NK-92 (cell line): ENCODE measurements around the gene SLC22A13.
"Not testable (repeated sequence)": the region's sequence is repeated elsewhere in the genome, so short reads cannot be mapped to it uniquely, and the experiment has no call there.

Experiments used
- DNase-seq: peaks from one replicate; lab custom pipeline; 2025; ENCODE audit not compliant: unreplicated experiment; lab: John Stamatoyannopoulos, UW

SLC22A13 gene, protein sequence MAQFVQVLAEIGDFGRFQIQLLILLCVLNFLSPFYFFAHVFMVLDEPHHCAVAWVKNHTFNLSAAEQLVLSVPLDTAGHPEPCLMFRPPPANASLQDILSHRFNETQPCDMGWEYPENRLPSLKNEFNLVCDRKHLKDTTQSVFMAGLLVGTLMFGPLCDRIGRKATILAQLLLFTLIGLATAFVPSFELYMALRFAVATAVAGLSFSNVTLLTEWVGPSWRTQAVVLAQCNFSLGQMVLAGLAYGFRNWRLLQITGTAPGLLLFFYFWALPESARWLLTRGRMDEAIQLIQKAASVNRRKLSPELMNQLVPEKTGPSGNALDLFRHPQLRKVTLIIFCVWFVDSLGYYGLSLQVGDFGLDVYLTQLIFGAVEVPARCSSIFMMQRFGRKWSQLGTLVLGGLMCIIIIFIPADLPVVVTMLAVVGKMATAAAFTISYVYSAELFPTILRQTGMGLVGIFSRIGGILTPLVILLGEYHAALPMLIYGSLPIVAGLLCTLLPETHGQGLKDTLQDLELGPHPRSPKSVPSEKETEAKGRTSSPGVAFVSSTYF

GRCh38 chr3:38265604-38266307, at the start of gene SLC22A13:
SLC22A13 (plus strand) TSS chr3:38265812; CDS start chr3:38265861, 49 bp downstream.
- no peak for DNase-seq

DNA sequence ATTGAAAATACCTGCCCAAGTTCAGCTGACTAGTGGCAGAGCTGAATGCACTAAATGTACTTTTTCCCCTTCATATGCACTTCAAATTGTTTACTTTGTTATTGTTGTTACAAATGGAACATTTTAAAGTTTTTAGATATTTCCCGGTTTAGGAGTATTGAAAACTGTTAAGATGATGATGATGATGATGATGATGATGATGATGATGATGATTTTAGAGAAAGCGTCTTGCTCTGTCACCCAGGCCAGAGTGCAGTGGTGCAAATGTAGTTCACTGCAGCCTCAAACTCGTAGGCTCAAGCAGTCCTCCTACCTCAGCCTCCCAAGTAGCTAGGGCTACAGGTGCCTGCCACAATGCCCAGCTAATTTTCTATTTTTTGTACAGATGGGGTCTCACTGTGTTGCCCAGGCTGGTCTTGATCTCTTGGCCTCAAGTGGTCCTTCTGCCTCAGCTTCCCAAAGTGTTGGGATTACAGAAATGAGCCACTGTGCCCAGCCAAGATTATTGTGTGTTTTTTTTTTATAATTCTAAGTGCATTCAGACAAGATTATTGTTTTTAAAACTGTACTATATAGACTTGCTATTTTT, 45.9 kb upstream of the SLC22A13 start:
- no peak for DNase-seq

GRCh38 chr3:38221005-38221404, 44.6 kb upstream of the SLC22A13 start:
- no peak for DNase-seq

DNA sequence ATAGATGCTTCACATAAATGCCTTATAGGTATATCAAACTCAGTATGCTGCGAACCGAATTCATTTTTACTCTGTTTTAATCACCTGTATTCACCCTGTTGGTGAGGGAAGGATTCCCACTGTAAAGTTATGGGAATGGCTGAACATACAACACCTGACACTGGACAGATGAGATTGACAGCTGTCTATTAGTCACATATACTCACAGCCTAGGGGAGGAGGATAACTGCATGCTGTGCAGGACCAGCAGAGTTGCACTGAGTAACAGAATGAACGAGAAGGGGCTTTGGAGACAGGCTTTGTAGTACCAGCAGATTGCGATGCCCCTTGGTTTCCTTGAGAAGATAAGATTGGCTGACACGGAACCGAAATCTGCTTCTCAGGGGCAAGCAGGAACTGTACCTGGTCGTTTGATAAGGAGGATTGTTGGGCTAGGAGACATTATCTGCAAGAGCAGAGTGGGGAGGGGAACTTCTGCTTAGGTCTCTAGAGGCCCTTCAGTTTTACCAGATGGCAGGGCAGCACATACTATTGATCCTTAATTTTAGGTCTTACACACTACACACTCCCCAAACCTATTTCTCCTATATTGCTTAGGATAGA, 43.5 kb upstream of the SLC22A13 start:
- DNase-seq: no peak

GRCh38 chr3:38224357-38224756, 41.3 kb upstream of the SLC22A13 start:
- no peak for DNase-seq

DNA sequence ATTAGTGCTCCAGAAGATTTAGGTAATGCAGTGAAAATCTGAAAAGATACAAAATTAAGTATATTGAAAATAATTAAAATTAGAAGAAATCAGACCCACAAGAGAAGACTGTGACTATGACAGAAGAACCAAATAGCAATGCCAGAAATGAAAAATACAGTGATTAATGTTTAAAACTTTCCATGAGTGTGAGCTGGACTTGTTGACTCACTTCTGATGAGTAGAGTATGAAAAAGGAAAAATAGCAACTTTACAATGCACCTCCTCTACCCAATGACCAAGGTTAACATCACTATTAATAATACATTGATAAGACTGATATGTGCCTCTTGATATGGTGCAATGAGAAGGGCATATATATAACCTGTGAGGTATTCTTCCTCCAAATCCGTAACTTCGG, 39.3 kb upstream of the SLC22A13 start:
- no peak for DNase-seq

GRCh38 chr3:38227989-38228388, 37.6 kb upstream of the SLC22A13 start:
- no peak for DNase-seq

GRCh38 chr3:38229036-38229435, 36.6 kb upstream of the SLC22A13 start:
- no peak for DNase-seq

DNA sequence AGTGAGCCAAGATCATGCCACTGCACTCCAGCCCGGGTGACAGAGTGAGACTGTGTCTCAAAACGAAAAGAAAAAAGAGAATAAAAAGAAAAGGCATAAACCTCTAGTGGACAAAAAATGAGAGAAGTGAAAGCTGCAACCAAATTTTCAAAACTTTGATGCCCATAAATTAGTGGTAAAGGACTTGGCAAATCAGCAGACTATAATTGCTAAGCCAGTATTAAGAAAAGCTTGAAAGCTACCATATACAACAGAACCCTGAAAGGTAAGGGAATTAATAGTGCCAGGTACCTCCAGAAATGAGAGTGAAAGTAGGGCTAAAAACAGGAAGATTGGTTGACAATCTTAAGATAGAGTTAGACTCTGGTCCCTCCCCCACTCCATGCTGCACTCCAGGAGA, 32.9 kb upstream of the SLC22A13 start:
- no peak for DNase-seq

DNA sequence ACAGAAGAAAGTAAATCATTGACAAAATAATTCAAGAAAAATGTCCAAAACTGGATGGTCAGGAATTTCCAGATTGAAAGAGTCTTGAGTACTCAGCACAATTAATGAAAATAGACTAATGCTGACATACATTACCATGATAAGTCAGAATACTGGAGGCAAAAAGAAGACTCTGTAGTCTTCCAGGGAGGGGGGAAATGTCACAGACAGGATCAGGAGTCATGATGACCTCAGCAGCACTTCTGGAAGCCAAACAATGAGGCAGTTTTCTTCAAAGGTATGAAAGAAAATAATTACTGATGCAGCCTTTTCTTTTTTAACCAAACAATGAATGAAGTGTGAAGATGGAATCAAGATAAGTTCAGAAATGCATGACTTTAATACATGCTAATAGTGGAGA, 30.1 kb upstream of the SLC22A13 start:
- no peak for DNase-seq

DNA sequence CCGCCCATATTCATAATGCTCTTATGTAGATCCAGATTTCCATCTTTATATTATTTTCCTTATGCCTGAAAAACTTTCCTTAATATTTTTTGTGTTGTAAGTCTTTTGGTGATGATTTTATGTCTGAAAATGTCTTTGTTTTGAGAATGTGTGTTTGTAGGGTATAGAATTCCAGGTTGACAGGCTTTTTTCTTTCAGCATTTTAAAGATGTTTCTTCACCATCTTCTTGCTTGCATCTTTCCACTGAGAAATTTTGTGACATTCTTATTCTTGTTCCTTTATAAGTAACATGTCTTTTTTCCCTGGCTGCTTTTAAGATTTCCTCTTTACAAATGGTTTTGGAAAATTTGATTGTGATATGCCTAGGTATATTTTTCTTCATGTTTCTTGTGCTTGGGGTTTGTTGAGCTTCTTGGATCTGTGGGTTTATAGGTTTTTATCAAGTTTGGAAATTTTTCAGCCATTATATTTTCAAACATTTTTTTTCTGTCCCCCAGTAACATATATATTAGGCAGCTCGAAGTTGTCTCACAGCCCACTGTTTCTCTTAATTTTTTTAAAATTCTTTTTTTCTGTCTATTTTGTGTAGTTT, 27.1 kb upstream of the SLC22A13 start:
- DNase-seq: no peak

DNA sequence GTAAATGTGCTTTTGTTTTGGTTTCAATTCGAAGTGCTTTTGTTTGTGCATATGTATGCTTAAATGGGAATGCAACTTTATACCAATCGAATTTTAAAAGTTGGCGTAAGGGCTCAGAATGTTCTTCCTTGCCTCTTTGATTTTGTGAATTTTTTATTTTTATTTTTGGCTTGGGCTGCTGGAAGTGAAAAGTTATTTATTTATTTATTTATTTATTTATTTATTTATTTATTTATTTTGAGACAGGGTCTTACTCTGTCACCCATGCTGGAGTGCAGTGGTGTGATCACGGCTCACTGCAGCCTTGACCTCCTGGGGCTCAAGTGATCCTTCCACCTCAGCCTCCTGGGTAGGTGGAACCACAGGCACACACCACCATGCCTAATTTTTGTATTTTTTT, 22.8 kb upstream of the SLC22A13 start:
- DNase-seq: not testable (repeated sequence)

GRCh38 chr3:38245930-38246329, 19.7 kb upstream of the SLC22A13 start:
- no peak for DNase-seq

GRCh38 chr3:38247366-38248035, 18.1 kb upstream of the SLC22A13 start:
- DNase-seq: no peak

DNA sequence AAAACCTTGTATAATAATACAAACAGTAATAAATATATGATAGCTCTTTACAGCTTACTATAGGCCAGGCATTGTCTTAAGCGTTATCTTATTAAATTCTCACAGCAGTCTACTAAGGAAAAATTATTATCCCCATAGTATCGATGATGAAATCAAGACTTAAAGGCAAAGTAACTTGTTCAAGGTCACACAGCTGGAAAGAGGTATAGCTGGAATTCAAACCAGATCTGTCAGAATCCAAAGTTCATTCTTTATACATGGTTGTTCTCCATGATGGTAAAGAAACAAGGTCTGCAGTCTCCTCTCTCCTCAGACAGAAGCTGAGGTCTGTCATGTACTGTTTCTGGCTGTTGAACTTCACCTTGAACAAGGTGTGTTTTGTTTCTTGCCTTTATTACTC, 15.4 kb upstream of the SLC22A13 start:
- no peak for DNase-seq

DNA sequence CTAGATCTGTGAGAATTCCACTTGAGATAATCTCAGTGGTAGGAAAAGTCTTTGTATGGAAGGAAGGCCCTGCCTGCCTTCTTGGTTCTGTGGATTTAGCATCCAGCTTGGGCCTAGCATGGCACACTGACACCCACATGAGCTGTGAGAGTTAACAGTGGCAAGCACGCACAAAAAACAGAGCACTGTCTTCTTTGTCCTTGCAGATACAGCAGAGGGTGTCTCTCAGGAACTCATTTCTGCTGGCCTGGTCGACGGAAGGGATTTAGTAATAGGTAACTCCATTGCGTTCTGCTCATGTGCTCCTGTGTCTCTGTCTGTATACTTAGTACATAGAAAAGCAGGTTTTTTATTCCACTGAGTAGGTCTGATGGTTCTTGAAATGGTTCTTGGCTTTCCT, 14.4 kb upstream of the SLC22A13 start:
- no peak for DNase-seq

DNA sequence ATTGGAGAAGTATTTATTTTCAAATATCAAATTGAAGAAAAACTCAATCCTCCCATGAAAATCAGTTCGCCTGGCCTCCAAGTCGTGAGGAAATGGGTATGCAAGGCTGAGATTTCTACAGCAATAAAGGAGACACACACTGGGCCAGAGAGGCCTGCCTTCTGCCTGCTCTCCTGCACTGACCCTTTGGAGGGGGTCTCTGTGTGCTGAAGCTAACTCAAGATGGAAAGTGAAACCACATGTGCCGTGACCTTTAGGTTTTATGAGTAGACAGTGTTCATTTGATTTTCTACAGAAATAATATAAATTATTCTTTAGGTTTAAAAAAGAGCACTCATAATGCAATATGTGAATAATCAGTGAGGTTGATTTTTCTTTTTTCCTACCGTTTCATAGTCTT, 11.9 kb upstream of the SLC22A13 start:
- DNase-seq: no peak

GRCh38 chr3:38254872-38255271, 10.7 kb upstream of the SLC22A13 start:
- DNase-seq: no peak

DNA sequence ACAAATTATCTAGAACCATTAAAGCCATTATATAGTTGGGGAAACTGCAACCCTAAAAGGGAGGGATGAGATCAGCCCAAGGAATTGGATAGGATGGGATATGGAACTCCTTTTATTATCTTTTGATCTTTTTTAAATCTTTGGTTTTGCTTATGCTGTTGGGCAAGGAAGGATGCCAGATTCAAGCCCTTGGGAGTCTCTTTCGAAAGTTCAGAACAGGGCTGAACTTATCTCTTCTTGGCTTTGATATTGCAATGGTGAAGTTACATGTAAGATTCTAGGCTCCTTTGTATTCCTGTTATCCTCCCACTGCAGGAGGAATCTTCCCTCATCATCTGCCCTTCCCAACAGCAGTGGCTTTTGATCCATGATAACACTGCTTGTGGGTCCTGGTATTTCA, 10.0 kb upstream of the SLC22A13 start:
- DNase-seq: no peak

DNA sequence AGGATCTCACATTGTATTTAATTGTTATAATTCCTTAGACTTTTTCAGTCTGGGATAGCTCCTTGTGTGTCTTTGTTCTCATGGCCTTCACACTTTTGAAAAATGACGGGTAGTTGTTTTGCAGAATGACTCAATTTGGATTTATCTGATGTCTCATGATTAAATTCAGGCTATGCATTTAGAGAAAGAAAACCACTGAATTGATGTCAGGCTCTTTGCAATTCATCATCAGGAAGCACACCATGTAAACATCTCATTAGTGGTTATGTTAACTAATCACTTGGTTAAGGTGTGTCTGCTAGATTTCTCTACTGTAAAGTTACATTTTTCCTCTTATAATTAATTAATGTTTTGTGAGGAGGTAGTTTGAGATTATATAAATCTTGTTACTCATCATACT, 8.0 kb upstream of the SLC22A13 start:
- no peak for DNase-seq

DNA sequence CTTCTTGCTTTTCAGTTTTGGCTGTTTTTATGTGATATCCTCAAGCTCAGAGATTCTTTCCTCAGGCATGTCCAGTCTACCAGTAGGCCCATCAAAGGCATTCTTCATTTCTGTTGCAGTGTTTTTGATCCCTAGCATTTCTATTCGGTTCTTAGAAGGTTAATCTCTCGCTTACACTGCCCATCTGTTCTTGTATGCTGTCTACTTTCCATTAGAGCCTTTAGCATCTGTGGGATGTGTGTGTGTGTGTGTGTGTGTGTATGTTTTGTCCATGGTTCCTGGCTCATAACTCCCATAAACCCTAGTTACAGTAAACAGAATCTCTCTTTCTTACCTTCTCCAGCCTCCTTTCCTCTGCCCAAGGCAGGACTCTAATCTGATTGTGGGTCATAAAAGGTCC, 5.1 kb upstream of the SLC22A13 start:
- DNase-seq: no peak
